ENCODE results near the gene ALKBH3. TPM values are rescaled to one million over a fixed set of nuclear protein-coding genes. Genes with fewer than 3 reads are reported as not detected.

The ALKBH3 gene
- total and polyA plus RNA-seq, 2 of the 13 experiments (the other 11 are each of a cell fraction or from before 2014, with no cell fraction given): 17.8 to 36.1 TPM

DNA sequence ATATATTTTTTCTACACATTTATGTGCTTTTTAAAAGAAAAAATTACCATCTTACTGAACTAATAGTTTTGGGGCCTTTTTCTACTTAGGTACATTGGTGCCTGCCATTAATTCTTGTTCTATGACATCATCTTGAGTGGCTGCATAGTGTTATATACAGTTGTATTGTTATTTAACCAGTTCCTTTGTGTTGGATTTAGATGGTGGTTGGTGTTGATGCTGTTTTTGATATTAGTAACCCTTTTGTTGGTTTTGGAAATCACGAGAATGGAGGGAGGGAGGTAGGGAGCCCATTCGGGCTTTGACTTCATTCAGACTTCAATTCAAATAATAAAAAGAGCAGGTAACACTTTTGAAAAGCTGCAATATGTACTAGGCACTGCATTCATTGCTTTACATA, 46.4 kb downstream of the ALKBH3 start:
- in situ Hi-C loops (cut with HindIII; ENCODE audit: extremely low pct_ligation_motif_present, low pct_unique_long_range_greater_than_20kb) (no loop called here), intact Hi-C loops (cut with micrococcal nuclease; ENCODE audit: unreplicated experiment) (no loop called here)
- no peak overlapping the region for H3K27ac ChIP-seq (ENCODE audit: extremely low read length, insufficient read depth, low read length)
- FAIRE-seq (no peak), ATAC-seq (no peak), DNase-seq (ENCODE audit: low spot score) (no peak)
- no peak overlapping the region for H3K4me2 ChIP-seq (ENCODE audit: low read depth, low read length)
- no peaks in the 10 kb centered on the region for H4K20me1 ChIP-seq (ENCODE audit: insufficient read depth, low read length)
- H3K79me2 ChIP-seq (ENCODE audit: insufficient read depth, low read length): no peaks in the 10 kb centered on the region
- peaks cover 0 to 1% of the 10 kb centered on the region in 2 experiments; a peak in 1 of 5 replicates for H3K27me3 ChIP-seq (ENCODE audit: control insufficient read depth in 1 of 2, insufficient read depth in 2 of 2, low read length in 2 of 2)
- H3K9ac ChIP-seq (ENCODE audit: insufficient read depth, low read depth, low read length): no peak overlapping the region
- H3K9me3 ChIP-seq (ENCODE audit: low read length): no peaks in the 10 kb centered on the region
- no peak overlapping the region for H2AFZ ChIP-seq (ENCODE audit: low read length)
- CTCF ChIA-PET (ENCODE audit: low intra/inter-chr PET ratio, low total read pairs): no interaction called here
- H3K4me3 ChIP-seq (replicated peaks in 1 of 3; ENCODE audit: insufficient read depth in 1 of 3, low read depth in 2 of 3, low read length in 3 of 3): no peak overlapping the region
- H3K4me1 ChIP-seq (ENCODE audit: insufficient read depth, low read length): no peaks in the 10 kb centered on the region
- WGBS (ENCODE audit: low lambda C conversion rate): 55% methylated on average over 2 of the region's 2 CpGs
- POLR2A ChIA-PET: no interaction called here
- TF ChIP-seq CSRNP2 (CRISPR knock-in tag; conservative IDR thresholded peaks at IDR 0.05; ENCODE audit: low read depth) (no peak), ATF7 (IDR thresholded peaks at IDR 0.05) (peak; percentile 52; the same call in 1 of the 2 replicates), ATF7 (CRISPR knock-in tag; IDR thresholded peaks at IDR 0.05) (no peak)
- no peaks in the 10 kb centered on the region for H3K36me3 ChIP-seq (replicated peaks in 1 of 2; ENCODE audit: control insufficient read depth in 1 of 2, insufficient read depth in 2 of 2, low read length in 2 of 2)
- BruUV-seq (replicated peaks): no TSS peak

- no peak for FAIRE-seq
- Histone ChIP-seq H3K27me3 (ENCODE audit: control insufficient read depth in 1 of 2, insufficient read depth in 2 of 2, low read length in 2 of 2) (peaks cover 0 to 1% of the 10 kb centered on the region in 2 experiments; a peak in 1 of 5 replicates), H3K79me2 (ENCODE audit: insufficient read depth, low read length) (no peaks in the 10 kb centered on the region), H3K27ac (ENCODE audit: extremely low read length, insufficient read depth, low read length) (no peak overlapping the region), H3K4me3 (replicated peaks in 1 of 3; ENCODE audit: insufficient read depth in 1 of 3, low read depth in 2 of 3, low read length in 3 of 3) (no peak overlapping the region), H2AFZ (ENCODE audit: low read length) (no peak overlapping the region), H3K9ac (ENCODE audit: insufficient read depth, low read depth, low read length) (no peak overlapping the region), H3K4me1 (ENCODE audit: insufficient read depth, low read length) (no peaks in the 10 kb centered on the region), H4K20me1 (ENCODE audit: insufficient read depth, low read length) (no peaks in the 10 kb centered on the region), H3K9me3 (ENCODE audit: low read length) (no peaks in the 10 kb centered on the region), H3K36me3 (replicated peaks in 1 of 2; ENCODE audit: control insufficient read depth in 1 of 2, insufficient read depth in 2 of 2, low read length in 2 of 2) (no peaks in the 10 kb centered on the region), H3K4me2 (ENCODE audit: low read depth, low read length) (no peak overlapping the region)
- CTCF ChIA-PET (ENCODE audit: low intra/inter-chr PET ratio, low total read pairs): no interaction called here
- no TSS peak for BruUV-seq (replicated peaks)
- WGBS (ENCODE audit: low lambda C conversion rate): 60% methylated on average over 13 of the region's 13 CpGs
- intact Hi-C loops (cut with micrococcal nuclease; ENCODE audit: unreplicated experiment) (no loop called here), in situ Hi-C loops (cut with HindIII; ENCODE audit: extremely low pct_ligation_motif_present, low pct_unique_long_range_greater_than_20kb) (no loop called here)
- no peak for ATAC-seq
- DNase-seq (ENCODE audit: low spot score): no peak
- POLR2A ChIA-PET: no interaction called here
- TF ChIP-seq BRD4 (CRISPR knock-in tag; IDR thresholded peaks at IDR 0.05) (no peak), IRF9 (CRISPR knock-in tag; IDR thresholded peaks at IDR 0.05; ENCODE audit: borderline replicate concordance) (no peak), ZNF772 (CRISPR knock-in tag; IDR thresholded peaks at IDR 0.05) (no peak), LCORL (IDR thresholded peaks at IDR 0.05) (no peak), LCORL (CRISPR knock-in tag; IDR thresholded peaks at IDR 0.05) (no peak)
- TF ChIP-seq, protein P1, sequence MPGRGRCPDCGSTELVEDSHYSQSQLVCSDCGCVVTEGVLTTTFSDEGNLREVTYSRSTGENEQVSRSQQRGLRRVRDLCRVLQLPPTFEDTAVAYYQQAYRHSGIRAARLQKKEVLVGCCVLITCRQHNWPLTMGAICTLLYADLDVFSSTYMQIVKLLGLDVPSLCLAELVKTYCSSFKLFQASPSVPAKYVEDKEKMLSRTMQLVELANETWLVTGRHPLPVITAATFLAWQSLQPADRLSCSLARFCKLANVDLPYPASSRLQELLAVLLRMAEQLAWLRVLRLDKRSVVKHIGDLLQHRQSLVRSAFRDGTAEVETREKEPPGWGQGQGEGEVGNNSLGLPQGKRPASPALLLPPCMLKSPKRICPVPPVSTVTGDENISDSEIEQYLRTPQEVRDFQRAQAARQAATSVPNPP (CRISPR knock-in tag; IDR thresholded peaks at IDR 0.05): no peak
- TF ChIP-seq, protein P2, sequence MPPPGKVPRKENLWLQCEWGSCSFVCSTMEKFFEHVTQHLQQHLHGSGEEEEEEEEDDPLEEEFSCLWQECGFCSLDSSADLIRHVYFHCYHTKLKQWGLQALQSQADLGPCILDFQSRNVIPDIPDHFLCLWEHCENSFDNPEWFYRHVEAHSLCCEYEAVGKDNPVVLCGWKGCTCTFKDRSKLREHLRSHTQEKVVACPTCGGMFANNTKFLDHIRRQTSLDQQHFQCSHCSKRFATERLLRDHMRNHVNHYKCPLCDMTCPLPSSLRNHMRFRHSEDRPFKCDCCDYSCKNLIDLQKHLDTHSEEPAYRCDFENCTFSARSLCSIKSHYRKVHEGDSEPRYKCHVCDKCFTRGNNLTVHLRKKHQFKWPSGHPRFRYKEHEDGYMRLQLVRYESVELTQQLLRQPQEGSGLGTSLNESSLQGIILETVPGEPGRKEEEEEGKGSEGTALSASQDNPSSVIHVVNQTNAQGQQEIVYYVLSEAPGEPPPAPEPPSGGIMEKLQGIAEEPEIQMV (CRISPR knock-in tag; IDR thresholded peaks at IDR 0.05; ENCODE audit: low read depth): no peak
- TF ChIP-seq, protein P3, sequence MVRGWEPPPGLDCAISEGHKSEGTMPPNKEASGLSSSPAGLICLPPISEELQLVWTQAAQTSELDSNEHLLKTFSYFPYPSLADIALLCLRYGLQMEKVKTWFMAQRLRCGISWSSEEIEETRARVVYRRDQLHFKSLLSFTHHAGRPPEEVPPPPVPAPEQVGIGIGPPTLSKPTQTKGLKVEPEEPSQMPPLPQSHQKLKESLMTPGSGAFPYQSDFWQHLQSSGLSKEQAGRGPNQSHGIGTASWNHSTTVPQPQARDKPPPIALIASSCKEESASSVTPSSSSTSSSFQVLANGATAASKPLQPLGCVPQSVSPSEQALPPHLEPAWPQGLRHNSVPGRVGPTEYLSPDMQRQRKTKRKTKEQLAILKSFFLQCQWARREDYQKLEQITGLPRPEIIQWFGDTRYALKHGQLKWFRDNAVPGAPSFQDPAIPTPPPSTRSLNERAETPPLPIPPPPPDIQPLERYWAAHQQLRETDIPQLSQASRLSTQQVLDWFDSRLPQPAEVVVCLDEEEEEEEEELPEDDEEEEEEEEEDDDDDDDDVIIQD (CRISPR knock-in tag; IDR thresholded peaks at IDR 0.05; ENCODE audit: low read depth): no peak
These were observed 47.5 kb downstream of the ALKBH3 start for GRCh38 chr11:43927925-43928707.
